Esophagus muscularis mucosa (tissue), 3 donors: Measurements from ENCODE around the gene MTMR2.

Source experiments
- CTCF ChIP-seq, 3 experiments: fragments of 200-600 bp in 2 of 3; fragments of 450-650 bp in 1 of 3; sonication (generic) in 2 of 3; IDR thresholded peaks; one replicate each; pipeline ENCODE4 v1.5.1; 2017 to 2019; ENCODE audit warnings: antibody characterized with exemption in 3 of 3, mild to moderate bottlenecking in 2 of 3, moderate library complexity in 1 of 3
- POLR2AphosphoS5 ChIP-seq, 2 donors: sonication (generic); formaldehyde crosslinking; IDR thresholded peaks; one replicate each; pipeline ENCODE4 v1.6.1; 2017; ENCODE audit warnings: antibody characterized with exemption in 2 of 2

- TF ChIP-seq CTCF (IDR thresholded peaks at IDR 0.05) (no peak), POLR2AphosphoS5 (IDR thresholded peaks at IDR 0.05) (no peak)
Measured at GRCh38 chr11:95933594-95933993, 9.7 kb upstream of the MTMR2 start.
